ENCODE measurements around the gene HIF3A.

HIF3A gene

DNA sequence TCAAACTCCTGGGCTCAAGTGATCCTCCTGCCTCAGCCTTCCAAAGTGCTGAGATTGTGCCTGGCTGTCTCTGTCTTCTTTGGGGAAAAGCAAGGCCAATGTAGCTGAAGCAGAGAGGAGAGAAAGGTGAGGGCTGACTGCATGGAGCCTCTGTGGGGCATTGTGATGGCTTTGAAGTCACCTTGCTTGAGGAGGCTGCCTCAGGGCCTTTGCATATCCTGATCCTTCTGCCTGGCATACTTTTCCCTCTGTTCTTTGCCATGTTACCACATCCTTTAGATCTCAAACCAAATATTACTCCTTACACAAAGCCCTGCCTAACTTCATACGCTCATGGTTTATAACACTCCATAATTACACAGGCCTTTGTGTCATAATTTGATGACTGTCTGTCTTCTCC, 40.6 kb downstream of the HIF3A start:
- Mint-ChIP-seq H3K4me1 (no peaks in the 10 kb centered on the region), H3K9me3 (no peaks in the 10 kb centered on the region), H3K4me3 (no peak overlapping the region), H3K27ac (no peak overlapping the region), H3K36me3 (ENCODE audit: low read depth) (no peaks in the 10 kb centered on the region), H3K27me3 (peaks cover 4% of the 10 kb centered on the region)
- no peak for ATAC-seq
- no peak for DNase-seq

DNA sequence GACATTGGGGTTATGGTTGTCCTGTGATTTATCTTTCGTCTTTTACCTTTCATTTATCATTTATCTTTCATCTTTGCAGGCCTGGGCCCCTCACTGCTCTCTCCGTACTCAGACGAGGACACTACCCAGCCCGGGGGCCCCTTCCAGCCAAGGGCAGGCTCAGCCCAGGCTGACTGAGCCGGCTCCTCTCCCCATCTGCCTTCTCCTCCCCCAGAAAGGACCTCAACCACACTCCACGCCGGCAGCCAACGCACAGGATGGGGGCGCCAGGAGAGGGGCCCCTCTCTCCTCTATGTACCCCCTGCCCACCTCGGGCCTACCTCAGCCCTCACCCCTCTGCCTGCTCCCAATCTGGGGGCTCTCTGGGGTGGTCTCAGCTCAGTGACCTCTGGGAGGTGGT, 42.6 kb downstream of the HIF3A start:
- H3K4me1 Mint-ChIP-seq, result no peaks in the 10 kb centered on the region
- no peak overlapping the region for H3K27ac Mint-ChIP-seq
- H3K27me3 Mint-ChIP-seq, result peaks cover 6% of the 10 kb centered on the region
- DNase-seq, result no peak
- no peak for ATAC-seq
- no peaks in the 10 kb centered on the region for H3K36me3 Mint-ChIP-seq (ENCODE audit: low read depth)
- no peak overlapping the region for H3K4me3 Mint-ChIP-seq
- no peaks in the 10 kb centered on the region for H3K9me3 Mint-ChIP-seq

DNA sequence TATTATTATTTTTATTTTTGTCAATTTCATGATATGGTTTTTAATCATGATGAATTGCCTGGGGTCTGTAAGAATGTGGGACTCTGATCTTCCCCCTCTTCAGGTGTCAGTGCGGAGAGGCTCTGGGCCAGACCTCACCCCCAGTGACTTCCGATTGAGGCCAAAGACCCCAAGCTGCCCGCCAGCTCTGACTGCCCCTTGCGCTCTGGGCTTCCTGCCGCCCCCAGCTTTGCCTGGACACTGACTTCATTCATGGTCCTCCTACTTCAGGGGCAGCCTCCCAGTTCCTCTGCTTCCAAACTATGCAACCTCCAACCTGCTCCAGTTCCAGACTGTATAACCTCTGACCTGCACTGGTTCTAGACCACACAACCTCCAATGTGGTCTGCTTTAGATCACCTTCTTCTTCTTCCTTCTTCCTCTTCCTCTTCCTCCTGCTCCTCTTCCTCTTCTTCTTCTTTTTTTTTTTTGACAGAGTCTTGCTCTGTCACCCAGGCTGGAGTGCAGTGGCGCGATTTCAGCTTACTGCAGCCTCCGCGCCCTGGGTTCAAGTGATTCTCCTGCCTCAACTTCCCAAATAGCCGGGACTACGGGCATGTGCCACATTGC, 43.3 kb downstream of the HIF3A start:
- ATAC-seq, result no peak
- Mint-ChIP-seq H3K4me3 (no peak overlapping the region), H3K4me1 (no peaks in the 10 kb centered on the region), H3K36me3 (ENCODE audit: low read depth) (no peaks in the 10 kb centered on the region), H3K9me3 (no peaks in the 10 kb centered on the region), H3K27ac (no peak overlapping the region), H3K27me3 (peaks cover 6% of the 10 kb centered on the region)
- no peak for DNase-seq

DNA sequence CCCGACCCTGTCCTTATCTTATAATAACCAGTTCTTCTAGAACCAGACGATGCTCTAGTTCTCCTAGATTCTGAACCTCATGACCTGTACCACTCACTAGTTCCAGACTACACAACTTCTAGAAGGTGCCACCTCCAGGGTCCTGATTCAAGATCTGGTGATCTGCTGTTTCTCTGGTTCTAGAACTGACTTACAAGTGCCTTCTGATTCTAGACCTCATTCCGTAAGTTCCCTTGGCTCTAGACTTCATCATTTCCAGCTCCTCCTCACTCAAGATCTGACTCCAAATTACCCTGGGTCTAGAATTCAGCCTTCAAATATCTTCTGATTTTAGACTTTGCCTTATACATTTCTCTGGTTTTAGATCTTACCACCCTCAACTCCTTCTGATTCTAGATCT, 45.1 kb downstream of the HIF3A start:
- ATAC-seq (no peak), DNase-seq (no peak)
- no peaks in the 10 kb centered on the region for H3K36me3 Mint-ChIP-seq (ENCODE audit: low read depth)
- no peak overlapping the region for H3K27ac Mint-ChIP-seq
- H3K9me3 Mint-ChIP-seq, result no peaks in the 10 kb centered on the region
- peaks cover 8% of the 10 kb centered on the region for H3K4me1 Mint-ChIP-seq
- H3K4me3 Mint-ChIP-seq, result no peak overlapping the region
- peaks cover 6% of the 10 kb centered on the region for H3K27me3 Mint-ChIP-seq

DNA sequence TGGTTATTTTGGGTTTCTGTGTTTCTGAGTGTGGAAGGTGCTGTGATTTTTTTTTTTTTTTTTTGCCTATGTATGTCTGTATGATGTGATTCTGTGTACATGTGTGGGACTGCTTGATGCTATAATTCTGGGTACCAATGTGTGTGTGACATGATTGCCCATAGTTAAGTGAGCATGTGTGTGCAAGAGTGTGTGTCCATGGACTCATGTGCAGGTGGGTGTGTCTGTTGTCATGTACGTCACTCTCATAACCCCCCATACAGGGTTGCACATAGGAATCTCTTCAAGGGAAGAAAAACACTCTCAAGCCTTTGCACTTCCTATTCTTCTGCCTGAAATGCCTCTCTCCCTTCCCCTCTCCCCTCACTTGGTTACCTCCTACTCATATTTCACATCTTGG, 47.5 kb downstream of the HIF3A start:
- H3K36me3 Mint-ChIP-seq (ENCODE audit: low read depth), result peaks cover 15% of the 10 kb centered on the region
- peaks cover 30% of the 10 kb centered on the region for H3K4me1 Mint-ChIP-seq
- peaks cover 6% of the 10 kb centered on the region for H3K27me3 Mint-ChIP-seq
- ATAC-seq, result no peak
- no peak overlapping the region for H3K4me3 Mint-ChIP-seq
- no peak for DNase-seq
- H3K9me3 Mint-ChIP-seq, result no peaks in the 10 kb centered on the region
- H3K27ac Mint-ChIP-seq, result no peak overlapping the region

DNA sequence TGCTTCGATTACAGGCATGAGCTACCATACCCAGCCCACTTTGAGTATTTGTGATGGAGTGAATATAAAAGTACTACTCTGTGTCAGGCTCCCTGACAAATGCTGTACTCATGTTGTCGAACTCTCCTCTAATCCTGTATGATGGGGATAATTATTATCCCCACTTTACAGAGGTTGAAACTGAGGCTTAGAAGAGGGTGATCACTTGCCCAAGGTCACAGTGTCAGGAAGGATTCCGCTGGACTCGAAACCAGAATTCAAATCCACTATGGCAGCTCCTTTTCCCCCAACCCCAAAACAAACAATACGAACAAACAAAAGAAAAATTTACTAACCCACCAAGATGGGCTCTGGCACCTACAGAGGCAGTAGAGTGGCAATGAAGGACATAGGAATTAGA, 48.3 kb downstream of the HIF3A start:
- no peak overlapping the region for H3K27ac Mint-ChIP-seq
- peak overlapping the region; percentile 95 for H3K4me3 Mint-ChIP-seq
- H3K27me3 Mint-ChIP-seq, result peaks cover 6% of the 10 kb centered on the region
- peaks cover 37% of the 10 kb centered on the region for H3K4me1 Mint-ChIP-seq
- no peak for ATAC-seq
- peaks cover 19% of the 10 kb centered on the region for H3K36me3 Mint-ChIP-seq (ENCODE audit: low read depth)
- DNase-seq, result no peak
- no peaks in the 10 kb centered on the region for H3K9me3 Mint-ChIP-seq

DNA sequence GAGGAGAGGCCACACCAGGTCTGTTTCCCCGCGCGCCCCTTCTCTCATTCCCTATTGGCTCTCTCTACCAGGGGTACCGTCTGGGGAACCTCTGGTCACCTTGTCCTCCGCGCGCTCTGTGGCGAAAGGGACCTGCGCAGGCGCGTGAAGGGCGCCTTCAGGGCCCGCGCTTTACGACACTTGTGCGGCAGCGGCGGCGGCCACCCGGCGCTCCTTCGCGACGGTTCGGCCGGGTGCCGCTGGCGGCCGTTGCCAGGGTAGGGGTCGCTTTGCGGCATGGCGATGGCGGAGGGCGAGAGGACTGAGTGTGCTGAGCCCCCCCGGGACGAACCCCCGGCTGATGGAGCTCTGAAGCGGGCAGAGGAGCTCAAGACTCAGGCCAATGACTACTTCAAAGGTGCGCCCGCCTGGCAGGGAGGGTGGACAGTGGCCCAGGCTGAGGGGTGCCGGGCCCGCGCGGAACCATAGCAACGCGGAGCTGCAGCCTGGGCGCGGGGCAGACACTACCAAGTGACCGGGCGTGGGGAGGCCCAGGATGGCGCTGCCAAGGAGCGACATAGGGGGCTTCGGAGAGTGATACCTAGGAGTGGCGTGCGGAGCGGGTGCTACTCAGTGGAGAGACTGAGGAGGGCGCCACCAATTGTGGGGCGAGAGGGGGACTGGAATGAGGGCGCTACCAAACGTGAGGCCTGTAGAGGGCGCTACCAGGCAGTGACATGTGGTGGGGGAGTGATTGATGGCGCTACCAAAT, 50.2 kb downstream of the HIF3A start, which contains the start of gene PPP5C:
Gene PPP5C (plus strand): TSS at position 267 of the 751 bp plus-strand sequence. CDS start 10 bp downstream, at position 277.
- ATAC-seq (peak; percentile 67), DNase-seq (peak; percentile 91)
- Mint-ChIP-seq H3K4me3 (peak within 1 kb of the TSS; percentile 95), H3K4me1 (peaks cover 55% of the 10 kb centered on the region), H3K27me3 (peaks cover 2% of the 10 kb centered on the region), H3K27ac (peak within 1 kb of the TSS; percentile 92), H3K9me3 (no peaks in the 10 kb centered on the region), H3K36me3 (ENCODE audit: low read depth) (peaks cover 22% of the 10 kb centered on the region)

DNA sequence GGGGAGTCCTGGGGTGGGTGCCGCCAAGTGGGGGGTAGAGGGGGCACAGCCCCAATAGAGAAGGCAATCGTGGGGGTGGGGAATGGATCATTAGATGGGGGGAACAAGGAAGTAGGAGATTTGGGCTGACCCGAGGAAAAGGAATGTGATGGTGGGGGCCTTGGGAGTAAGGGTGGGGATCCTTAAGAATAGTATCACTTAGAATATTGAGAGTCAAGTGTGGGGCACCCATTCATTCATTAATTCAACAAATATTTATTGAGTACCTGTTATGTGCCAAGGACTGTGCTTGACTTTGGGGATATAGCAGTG, 50.7 kb downstream of the HIF3A start:
- Mint-ChIP-seq H3K27me3 (peaks cover 1% of the 10 kb centered on the region), H3K4me3 (peak overlapping the region; percentile 95), H3K27ac (peak overlapping the region; percentile 92), H3K4me1 (peaks cover 57% of the 10 kb centered on the region), H3K9me3 (no peaks in the 10 kb centered on the region), H3K36me3 (ENCODE audit: low read depth) (peaks cover 23% of the 10 kb centered on the region)
- no peak for DNase-seq
- ATAC-seq, result no peak

DNA sequence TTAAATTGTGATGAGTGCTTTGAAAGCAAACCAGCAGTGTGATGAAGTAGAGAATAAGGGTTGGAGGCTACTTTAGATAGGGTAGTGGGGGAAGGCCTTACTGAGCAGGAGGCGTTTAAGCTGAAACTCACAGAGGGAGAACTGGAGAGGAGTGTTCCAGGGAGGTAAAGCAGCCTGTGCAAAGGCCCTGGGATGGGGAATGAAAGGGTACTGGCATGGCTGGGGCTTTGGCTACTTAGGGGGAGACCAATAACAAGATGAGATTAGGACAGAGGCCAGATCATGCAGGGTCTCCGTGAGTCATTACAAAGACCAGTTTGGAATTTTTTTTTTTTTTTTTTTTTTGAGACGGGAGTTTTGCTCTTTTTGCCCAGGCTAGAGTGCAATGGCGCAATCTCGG, 51.1 kb downstream of the HIF3A start:
- Mint-ChIP-seq H3K27me3 (no peaks in the 10 kb centered on the region), H3K36me3 (ENCODE audit: low read depth) (peaks cover 26% of the 10 kb centered on the region), H3K4me1 (peaks cover 60% of the 10 kb centered on the region), H3K9me3 (no peaks in the 10 kb centered on the region), H3K4me3 (peak overlapping the region; percentile 95), H3K27ac (peak overlapping the region; percentile 92)
- ATAC-seq (no peak), DNase-seq (no peak)

DNA sequence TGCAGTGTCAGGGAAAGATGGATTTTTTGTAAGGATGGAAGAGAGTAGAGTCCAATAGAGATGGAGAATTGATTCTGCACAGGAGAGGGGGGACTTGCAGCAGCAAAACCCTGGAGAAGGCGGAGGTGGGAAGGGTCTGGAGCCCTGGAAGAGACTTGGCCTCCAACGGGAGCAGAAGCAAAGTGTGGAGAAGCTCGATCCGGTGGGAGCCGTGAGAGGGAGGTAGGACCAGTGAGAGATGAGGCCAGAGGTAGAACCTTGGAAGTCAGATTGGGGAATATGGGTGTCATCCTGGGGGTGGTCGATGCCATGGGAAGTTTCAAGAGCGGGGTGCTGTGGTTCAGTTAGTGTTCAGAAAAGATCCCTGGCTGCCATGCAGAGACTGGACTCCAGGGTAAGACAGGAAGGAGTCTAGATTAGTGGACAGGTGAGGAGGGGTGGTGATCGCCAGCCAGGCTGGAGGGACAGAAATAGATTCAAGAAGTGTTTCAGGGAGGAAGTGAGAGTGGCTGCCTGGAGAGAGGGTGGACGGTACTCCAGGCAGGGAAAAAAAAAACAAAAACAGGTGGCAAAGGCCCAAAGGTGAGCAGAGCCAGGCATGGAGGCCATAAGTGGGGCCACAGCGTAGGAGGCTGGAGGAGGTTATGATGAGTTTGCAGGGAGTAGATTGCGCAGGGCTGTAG, 52.6 kb downstream of the HIF3A start:
- Mint-ChIP-seq H3K27ac (peak overlapping the region; percentile 98), H3K4me3 (peak overlapping the region; percentile 95), H3K9me3 (no peaks in the 10 kb centered on the region), H3K27me3 (no peaks in the 10 kb centered on the region), H3K36me3 (ENCODE audit: low read depth) (peaks cover 32% of the 10 kb centered on the region), H3K4me1 (peaks cover 67% of the 10 kb centered on the region)
- DNase-seq (no peak), ATAC-seq (no peak)

DNA sequence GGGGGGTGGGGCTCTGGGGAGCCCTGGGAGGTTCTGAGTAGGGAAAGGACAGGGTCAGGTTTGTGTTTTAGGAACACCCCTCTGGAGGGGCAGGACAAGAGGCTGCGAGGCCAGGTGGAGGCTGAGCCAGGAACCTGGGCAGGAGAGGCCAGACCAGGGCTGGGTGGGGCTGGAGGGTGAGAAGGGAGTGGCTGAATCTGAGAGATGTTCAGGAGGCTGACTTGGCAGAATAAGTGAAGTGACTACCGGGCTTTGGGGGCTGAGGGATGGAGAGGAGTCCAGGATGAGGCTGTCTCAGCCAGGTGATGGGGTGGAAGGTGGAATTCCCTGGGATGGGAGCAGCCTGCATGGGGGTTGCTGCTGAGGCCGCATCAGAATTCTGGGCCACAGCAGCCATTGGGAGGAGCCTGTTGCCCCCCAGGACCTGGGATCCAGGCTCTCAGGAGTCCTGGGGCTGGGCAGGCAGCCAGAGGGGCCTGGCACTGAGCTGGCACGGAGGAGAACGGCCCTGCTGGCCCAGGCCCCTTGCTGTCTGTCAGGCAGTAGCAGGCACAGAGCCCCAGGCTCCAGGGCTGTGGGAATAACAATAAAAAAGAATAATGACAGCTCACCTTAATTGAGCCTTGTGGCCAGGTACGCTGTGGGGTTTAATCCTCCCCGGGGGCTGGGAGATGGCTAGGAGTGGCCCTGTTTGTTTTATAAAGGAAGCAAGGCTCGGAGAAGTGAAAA, 53.4 kb downstream of the HIF3A start:
- Mint-ChIP-seq H3K4me1 (peaks cover 74% of the 10 kb centered on the region), H3K9me3 (no peaks in the 10 kb centered on the region), H3K4me3 (peak overlapping the region; percentile 95), H3K36me3 (ENCODE audit: low read depth) (peaks cover 34% of the 10 kb centered on the region), H3K27ac (peak overlapping the region; percentile 98), H3K27me3 (no peaks in the 10 kb centered on the region)
- DNase-seq (peak; percentile 36), ATAC-seq (no peak)

DNA sequence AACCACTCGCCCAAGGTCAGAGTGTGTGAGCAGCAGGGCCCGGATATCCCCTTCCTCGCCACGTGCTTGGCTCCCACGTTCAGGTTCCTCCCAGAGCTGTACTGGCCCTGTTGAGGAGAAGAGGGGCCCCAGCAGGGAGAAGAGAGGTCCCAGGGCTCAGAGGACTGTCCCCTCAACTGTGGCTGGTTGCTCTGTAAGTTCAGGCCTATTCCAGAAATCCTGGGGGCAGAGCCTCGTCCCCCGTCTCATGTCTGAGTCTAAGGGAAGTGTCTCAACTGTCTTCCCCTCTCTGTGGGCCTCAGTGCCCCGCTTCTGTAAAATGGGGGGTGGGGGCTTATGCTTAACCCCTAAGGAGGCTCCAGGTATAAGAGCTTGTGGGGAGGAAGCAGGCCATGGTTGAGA, 53.9 kb downstream of the HIF3A start:
- peaks cover 39% of the 10 kb centered on the region for H3K36me3 Mint-ChIP-seq (ENCODE audit: low read depth)
- no peaks in the 10 kb centered on the region for H3K27me3 Mint-ChIP-seq
- peaks cover 78% of the 10 kb centered on the region for H3K4me1 Mint-ChIP-seq
- no peaks in the 10 kb centered on the region for H3K9me3 Mint-ChIP-seq
- H3K27ac Mint-ChIP-seq, result peak overlapping the region; percentile 98
- DNase-seq (peak; percentile 56), ATAC-seq (peak; percentile 35)
- H3K4me3 Mint-ChIP-seq, result peak overlapping the region; percentile 95

DNA sequence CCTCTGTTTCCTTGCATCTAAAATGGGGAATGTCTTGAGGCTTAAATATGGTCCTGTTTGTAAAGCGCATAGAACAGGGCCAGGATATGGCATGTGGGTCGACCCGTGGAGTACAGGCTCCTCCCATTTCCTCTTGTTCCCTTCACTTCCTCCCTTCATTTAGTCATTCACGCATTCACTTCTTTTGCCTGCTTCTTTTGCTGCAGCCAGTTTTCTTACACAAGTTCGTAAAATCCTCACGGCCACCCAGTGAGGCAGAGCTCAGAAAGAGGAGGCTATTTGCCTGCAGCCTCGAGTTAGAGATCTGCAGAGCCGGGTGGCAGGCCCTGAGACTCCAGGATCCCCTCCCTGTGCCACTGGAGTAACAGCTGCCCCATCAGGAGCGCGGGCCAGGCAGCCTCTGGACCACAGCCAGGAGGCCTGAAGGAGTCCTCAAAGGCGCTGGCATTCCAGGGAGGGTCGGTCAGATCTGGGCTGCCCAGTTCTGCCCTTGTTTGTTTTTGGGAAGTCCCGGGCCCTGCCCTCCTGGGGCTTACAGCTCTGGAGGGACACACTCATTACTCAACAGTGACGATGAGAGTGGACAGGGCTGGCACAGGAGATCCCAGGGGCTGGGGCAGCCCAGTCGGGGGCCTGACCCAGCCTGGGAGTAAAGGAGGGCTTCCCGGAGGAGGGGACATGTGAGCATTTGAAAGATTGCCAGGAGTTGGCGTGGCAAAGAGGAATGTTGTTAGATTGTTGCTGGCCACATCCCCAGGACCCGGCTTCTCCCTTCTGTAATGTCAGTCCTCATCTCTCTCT, 54.6 kb downstream of the HIF3A start:
- ATAC-seq, result peak; percentile 29
- H3K27ac Mint-ChIP-seq, result peak overlapping the region; percentile 98
- H3K27me3 Mint-ChIP-seq, result no peaks in the 10 kb centered on the region
- peaks cover 40% of the 10 kb centered on the region for H3K36me3 Mint-ChIP-seq (ENCODE audit: low read depth)
- DNase-seq, result peak; percentile 31
- peaks cover 79% of the 10 kb centered on the region for H3K4me1 Mint-ChIP-seq
- no peaks in the 10 kb centered on the region for H3K9me3 Mint-ChIP-seq
- H3K4me3 Mint-ChIP-seq, result peak overlapping the region; percentile 95
